HG02763 (cell line): ENCODE results near the gene WDR73.

Experiments
- ATAC-seq: cut with Tn5 transposase; IDR thresholded peaks from one replicate; pipeline ENCODE4 v1.9.1; 2021; ENCODE audit warnings: mild to moderate bottlenecking, moderate library complexity; ENCODE audit not compliant: unreplicated experiment

Gene WDR73

DNA sequence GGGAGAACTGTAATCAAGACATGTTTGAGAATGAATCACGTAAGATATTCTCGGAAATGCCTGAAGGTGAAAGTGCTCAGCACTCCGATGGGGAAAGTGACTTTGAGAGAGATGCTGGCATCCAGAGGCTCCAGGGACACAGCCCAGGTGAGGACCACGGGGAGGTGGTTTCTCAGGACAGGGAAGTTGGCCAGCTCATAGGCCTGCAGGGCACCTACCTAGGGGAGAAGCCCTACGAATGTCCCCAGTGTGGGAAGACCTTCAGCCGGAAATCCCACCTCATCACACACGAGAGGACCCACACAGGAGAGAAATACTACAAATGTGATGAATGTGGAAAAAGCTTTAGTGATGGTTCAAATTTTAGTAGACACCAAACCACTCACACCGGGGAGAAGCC is 33.5 kb downstream of the WDR73 start:
- ATAC-seq, result no peak

DNA sequence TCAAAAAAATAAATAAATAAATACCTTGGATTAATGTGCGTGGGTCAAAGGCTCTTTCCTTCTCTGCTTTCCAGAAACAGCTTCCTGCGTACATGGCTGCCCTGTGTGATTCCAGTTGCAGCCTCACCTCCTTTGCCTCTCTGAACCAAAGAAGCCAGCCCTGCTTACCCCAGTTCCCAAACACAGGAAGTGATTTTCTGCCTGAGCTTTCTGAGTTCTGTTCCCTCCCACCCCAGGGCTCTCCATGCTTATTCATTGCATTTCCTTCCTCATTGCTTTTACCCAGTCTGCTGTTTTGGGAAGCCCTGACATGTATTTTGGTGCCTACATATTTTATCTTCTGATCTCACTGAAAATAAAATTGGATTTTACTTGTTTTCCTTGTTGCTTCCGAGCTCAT is 37.8 kb downstream of the WDR73 start:
- ATAC-seq, result no peak

DNA sequence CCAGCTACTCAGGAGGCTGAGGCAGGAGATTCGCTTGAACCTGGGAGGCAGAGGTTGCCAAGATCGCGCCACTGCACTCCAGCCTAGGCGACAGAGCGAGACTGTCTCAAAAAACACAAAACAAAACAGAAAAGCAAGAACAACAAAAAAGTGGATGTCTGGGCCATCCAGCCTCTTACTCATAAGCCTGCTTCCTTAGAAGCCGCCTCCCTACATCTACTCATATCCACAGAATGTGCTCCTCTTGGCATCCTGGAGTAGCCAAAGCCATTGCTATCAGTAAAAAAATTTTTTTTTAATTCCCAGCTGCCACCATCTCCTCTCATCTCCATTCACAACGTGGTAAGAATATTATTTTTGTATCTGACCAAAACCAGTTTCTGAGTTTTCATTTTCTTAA is 42.5 kb downstream of the WDR73 start:
- no peak for ATAC-seq

DNA sequence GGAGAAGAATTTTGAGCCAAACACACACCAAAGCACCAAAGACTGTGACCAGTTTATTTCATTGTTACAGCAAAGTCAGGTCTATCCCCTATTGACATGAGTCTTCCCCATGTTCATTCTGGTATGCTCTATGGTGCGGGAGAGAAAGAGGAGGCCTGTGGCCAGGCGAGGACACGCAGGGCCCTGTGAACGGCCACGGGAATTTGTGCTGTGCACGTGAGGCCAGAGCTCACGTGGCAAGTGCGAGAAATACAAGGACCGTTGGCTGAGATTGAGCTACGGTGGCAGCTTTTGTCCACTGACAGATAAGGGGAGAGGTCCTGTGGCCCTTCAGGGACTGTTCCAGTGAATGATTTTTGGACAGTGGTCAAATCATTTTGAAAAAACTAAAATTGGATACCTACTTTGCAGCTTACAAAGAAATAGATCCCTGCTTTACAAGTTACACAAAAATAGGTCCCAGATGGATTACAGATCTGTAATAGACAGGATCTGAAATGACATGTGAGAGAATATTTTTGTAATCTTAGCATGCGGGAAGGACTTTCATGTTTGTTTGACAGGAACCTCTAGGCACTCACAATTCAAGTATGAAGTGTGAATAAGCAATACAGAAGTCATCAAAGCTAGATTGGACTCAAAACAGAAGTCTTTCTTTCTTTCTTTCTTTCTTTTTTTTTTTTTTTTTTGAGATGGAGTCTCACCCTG is 44.1 kb downstream of the WDR73 start:
- no peak for ATAC-seq

DNA sequence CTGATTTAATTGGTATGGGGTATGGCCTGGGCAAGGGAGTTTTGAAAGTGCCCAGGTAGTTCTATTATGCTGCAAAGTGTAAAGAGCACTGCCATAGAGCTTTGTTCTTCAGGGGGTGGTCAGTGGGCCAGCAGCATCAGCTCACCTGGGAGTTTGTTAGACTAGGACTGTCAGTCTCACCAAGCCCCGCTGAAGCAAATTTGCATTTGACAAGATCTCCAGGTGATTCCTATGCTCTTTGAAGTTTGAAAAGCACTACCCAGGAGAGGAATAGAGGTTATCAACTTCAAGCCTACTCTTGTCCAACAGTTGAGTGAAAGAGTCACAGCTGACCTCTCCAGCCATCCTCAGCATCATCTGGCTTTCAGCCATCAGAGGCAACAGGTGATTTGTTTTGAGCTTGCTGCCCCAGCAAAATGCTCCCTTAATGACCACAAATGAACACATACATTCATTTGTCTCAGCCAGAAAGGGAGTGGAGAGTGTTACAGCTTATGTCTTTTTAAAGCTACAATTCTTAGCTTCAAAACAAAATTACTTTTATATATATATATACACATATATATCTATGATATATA is 45.3 kb downstream of the WDR73 start:
- ATAC-seq, result no peak

DNA sequence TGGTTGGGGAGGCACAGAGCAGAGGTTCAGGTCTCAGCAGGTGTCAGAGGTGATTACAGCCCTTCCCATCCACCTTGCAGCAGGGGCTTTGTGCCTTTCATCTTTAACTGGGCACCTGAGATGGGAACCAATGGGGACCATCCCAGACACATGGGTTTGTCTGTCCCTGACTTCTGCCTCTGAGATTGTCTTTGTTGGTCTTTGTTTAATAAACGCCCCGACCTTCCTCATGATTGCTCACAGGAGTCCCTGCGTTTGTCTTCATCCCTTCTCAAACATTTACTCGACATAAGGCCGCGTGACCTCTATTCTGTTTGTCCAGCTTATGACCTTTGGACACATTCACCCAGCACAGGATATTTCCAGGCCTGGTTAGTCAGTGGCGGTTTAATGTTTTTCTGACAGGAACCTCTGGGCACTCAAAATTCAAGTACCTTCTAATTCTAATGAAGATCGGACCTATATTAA is 47.4 kb downstream of the WDR73 start:
- no peak for ATAC-seq

DNA sequence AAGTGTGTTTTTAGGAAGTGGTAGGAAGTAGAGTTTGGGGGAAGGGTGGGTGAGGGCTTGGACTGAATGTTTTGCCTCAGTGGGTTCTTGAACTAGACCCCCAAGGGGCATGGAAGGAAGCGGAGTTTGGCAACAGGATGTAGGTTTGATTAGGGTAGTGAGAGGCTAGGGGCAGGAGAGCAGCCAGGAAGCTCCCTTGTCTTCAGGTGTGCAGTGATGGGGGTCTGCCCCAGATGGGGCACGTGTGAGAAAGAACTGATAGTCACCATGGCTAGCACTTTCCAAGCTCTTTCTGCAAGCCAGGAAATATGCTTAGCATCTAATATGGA is 48.6 kb downstream of the WDR73 start:
- no peak for ATAC-seq

DNA sequence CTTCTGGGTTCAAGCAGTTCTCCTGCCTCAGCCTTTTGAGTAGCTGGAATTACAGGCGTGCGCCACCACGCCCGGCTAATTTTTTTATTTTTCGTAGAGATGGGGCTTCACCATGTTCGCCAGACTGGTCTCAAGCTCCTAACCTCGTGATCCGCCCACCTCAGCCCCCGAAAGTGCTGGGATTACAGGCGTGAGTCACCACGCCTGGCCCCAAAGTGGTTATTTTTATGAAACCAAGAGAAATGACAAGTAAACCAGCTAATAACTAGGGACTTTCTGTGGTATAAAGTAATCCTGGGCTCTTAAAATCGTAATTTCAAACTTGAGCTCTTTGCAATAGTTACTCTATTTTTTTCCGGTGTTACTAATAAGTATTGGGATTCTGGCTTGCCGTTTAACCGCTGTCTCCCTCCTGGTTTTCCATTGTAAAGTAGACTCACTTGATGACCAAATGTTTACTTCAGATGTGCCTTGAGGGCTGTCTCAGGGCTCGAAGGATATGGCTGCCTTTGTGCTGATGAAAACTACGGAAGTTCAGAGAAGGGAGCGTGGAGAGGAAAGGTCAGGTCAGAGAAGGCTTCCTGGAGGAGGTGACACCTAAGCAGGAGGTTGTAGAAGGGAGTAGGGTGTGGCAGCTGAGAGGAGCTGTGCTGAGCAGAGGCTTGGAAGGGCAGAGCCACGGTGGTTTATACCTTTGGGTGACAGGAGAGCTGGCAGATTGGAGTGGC is 49.1 kb downstream of the WDR73 start:
- no peak for ATAC-seq

DNA sequence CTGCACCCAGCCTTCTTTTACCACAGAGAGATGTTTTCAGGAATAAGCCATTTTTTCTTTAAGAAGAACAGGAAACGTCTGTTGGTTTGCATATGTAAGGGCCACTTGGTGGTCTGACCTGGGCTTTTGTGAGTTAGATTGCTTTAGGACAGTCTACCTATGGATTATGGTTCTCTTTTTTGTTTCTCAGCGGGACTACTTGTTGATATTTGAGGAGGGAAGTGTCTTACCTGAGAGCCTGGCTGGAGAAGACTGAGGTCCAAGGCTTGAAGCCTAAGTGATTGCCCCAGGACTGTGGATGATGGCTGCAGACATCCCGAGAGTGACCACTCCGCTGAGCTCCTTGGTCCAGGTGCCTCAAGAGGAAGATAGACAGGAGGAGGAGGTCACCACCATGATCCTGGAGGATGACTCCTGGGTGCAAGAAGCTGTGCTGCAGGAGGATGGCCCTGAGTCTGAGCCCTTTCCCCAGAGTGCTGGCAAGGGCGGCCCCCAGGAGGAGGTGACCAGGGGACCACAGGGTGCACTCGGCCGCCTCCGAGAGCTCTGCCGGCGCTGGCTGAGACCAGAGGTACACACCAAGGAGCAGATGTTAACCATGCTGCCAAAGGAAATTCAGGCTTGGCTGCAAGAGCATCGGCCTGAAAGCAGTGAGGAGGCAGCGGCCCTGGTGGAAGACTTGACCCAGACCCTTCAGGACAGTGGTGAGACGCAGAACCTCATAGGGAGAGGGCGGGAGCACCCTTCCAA is 50.3 kb downstream of the WDR73 start:
- no peak for ATAC-seq

DNA sequence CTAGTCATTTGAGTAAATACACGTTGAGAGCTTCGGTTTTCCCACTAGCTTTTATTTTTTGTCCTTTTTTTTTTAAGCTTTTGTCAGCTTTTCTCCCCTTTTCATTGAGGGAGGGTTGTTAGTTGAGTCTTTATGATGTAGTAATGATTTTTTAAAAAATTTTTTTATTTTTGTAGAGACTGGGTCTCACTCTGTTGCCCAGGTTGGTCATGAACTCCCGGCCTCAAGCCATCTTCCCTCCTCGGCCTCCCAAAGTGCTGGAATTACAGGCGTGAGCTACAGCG is 52.6 kb downstream of the WDR73 start:
- no peak for ATAC-seq

DNA sequence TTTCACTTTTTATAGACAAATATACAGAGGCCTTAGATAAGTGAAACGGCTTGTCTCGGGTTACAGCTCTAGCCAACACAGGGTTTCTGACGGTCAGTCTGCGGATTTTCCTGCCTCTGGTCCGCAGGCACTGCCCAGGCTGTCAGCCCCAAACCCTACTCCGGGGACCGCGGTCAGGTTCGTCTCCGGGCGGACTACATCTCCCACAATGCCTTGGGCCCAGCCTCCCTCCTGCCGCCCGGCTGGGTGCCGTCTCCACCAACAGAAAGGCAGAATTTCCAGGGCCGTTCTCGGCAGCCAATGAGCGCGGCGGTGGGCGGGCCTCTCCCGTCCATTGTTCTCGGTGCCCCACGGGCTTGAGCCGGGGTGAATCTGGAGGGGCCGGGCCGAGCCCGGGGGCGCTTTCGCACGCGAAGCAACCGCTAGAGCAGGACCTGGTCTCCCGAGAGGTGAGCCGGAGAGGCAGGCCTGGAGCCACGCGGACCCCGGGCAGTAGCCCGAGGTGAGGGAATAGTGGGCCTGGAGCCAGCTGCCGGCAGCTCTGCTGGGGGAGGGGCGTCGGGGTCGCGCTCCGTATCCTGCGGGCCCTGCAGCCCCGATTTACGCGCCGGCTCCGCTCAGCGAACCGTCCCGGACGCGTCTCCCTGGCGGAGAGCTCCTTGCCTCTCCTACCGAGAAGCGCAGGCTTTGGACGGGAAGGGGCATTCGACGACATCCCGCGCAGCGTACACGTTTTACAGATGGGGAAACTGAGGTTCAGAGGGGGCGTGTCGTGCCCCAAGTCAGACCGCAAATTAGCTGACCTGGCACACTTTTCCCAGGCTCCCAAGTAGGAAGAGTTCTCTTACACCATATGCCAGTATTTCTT is 53.2 kb downstream of the WDR73 start, which contains the start of gene ZSCAN2:
Gene ZSCAN2, plus strand, starts transcription at position 323 of the 868 bp plus-strand sequence. CDS start 2,919 bp downstream, outside the sequence.
- peak; percentile 91 for ATAC-seq

DNA sequence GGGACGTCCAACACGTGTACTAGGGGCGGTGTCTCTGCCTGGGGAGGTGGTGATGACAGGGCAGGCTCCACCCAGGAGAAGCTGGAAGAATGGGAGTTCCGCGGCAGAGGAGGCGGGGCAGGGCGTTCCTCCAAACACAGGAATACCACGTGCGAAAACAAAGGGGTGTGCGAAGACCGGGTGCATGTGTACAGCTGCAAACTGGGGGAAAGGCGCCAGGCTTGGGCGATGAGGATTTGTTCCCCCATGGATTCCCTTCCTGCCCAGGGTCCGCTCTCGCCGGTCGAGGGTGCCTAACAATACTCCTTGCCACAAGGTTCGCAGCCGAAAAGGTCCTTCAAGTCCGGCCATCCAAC is 53.8 kb downstream of the WDR73 start:
- ATAC-seq, result peak; percentile 2

DNA sequence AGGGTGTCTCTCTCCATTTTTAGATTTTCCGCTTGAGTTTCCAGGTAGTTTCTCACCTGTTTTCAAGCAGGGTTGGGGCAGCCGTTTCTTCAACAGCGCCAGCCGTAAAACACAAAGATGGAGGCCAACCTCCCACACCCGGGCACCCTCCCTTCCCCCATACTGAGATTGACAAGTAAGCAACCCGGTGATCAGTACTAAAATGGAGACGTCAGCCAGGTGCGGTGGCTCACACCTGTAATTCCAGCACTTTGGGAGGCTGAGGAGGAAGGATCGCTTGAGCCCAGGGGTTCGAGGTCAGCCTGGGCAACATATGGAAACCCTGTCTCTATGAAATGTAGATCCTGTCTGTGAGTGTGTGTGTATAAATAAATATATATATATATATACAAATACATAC is 54.2 kb downstream of the WDR73 start:
- no peak for ATAC-seq

DNA sequence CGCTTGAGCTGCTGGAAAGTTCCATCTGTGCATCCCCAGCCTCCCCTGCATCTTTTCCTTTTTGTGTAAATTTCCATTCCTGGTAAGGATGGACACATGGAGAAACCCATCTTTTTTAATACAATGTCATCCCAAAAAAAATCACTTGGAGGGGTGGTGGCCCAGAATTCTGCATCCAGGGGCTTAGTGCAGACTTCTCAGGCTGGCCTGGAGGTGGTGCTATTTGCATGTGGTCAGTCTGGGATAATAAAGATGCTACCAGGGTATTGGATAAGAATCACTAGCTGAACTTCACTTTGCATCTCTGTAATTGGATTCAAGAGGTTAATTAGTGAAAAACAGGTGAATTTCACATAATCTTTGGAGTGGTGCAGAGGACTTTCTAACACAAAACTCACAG is 55.1 kb downstream of the WDR73 start:
- no peak for ATAC-seq

DNA sequence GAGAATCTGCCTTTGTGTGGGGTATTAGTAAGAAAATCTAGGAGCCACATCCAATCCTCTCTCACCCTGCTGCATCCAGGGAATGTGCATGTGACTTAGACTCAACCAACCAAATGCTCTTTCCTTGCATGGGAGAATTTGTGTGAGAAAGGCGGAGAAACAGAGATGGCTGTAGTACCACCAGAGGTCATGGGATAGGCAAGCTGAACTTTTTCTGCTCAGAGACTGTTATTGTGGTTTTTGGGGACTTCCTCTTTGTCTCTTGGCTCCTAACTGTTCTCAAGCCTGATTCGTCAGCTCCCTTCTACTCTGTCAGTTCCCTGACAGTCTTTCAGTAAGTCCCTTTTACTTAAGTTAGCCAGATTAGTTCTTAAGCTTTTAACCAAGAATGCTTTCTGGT is 55.8 kb downstream of the WDR73 start:
- ATAC-seq, result peak; percentile 34

DNA sequence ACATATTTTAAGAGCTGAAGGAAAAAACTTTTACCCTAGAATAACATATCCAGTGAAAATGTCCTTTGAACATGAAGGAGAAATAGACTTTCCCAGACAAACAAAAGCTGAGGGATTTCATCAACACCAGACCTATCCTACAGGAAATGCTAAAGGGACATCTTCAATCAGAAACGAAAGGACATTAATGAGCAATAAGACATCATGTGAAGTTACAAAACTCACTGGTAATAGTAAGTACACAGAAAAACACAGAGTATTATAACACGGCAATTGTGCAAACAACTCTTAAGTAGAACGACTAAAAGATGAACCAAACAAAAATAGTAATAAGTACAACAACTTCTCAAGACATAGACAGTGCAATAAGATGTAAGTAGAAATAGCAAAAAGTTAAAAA is 56.8 kb downstream of the WDR73 start:
- no peak for ATAC-seq

DNA sequence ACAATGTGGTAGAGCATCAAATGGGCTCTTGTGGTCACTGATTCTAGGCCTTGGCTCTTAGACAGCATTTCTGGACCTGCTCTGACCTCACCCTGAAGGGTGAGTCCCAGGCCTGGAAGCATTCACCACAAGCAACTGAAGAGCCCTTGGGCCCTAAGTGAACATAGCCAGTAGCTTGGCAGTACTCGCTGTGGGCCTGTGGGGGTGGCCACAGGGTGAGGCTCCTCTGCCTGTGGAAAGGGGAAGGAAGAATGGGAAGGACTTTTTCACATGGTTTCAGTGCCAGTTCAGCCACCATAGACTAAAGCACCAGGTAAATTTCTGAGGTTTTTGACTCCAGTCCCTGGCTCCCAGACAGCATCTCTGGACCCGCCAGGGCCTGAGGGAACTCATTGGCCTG is 58.4 kb downstream of the WDR73 start:
- ATAC-seq, result no peak

DNA sequence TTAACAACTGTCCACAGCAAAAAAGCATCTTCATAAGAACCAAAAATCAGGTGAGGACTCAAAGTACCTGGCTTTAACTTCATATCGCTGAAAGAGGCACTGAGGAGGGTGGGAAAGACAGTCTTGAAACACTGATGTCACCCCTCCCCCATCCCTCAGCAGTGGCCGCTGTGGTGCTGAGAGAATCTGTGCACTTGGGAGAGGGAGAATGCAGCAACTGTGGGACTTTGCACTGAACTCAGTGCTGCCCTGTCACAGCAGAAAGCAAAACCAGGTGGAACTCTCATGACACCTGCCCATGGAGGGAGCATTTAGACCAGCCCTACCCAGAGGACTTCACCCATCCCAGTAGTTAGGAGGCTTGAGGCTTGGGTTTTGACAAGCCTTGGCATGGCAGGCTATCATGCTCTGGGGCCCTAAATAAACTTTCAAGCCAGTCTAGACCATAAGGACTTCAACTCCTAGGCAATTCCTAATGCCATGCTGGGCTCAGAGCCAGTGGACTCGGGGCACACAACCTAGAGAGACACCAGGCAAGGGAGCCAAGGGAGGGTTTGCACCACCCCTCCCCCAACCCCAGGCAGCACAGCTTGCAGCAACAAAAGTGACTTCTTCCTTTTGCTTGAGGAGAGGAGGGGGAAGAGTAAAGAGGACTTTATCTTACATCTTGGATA is 59.3 kb downstream of the WDR73 start:
- no peak for ATAC-seq

DNA sequence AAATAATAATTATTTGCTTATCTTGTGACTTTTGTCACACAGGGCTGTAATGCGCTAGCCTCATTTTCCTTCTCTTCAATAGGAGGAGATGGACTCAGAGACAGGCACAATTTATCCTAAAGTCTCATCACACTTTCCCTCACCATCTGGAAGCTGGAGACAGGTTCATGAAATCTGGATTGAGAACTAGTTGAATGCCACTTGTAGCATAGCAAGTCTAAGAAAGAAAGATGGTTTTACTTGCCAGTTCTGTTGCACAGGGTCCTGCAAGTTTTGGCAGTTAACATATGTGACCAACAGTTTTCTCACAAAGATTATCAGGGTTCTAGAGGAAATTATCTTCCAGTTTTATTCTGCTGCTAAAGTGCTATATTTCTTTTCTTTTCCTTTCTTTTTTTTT is 62.3 kb downstream of the WDR73 start:
- no peak for ATAC-seq

DNA sequence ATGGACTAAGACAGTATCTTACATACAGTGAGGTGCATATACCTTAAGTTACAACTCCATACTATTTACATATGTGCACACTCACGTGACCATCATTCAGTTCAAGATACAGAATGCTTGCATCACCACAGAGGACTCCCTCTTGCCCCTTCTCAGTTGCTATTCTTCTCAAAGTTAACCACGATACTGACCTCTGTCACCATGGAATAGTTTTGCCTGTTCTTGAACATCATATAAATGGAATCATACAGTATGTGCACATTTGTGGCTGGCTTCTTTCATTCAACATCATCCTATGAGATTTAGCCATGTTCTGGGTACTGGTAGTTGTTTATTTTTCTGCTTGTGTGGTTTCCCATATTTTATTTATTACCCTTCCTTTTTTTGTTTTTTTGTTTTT is 63.7 kb downstream of the WDR73 start:
- ATAC-seq, result no peak
